OCI-LY1 (cell line): ENCODE results near the gene ANKRD35.
"Not testable (repeated sequence)": the region's sequence is repeated elsewhere in the genome, so short reads cannot be mapped to it uniquely, and the experiment has no call there.

Source experiments
- H2AFZ ChIP-seq: fragments of 200-600 bp; sonication (generic), shearing (Covaris generic); 2 replicates; pipeline ENCODE4 v1.6.0; 2014; ENCODE audit warnings: antibody characterized with exemption, mild to moderate bottlenecking, low read length
- H3F3A ChIP-seq: fragments of 200-600 bp; sonication (generic), shearing (Covaris generic); 2 replicates; pipeline ENCODE4 v1.6.0; 2014; ENCODE audit warnings: mild to moderate bottlenecking, antibody characterized with exemption, low read length, moderate library complexity; ENCODE audit not compliant: insufficient read depth
- H3K27ac ChIP-seq: fragments of 200-600 bp; sonication (generic); 2 replicates; pipeline ENCODE4 v1.5.1; 2014; ENCODE audit warnings: low read length, mixed run types, mild to moderate bottlenecking, low read depth; ENCODE audit not compliant: poor library complexity, severe bottlenecking
- H3K27me3 ChIP-seq: fragments of 200-600 bp; sonication (generic); 2 replicates; pipeline ENCODE4 v1.6.0; 2014; ENCODE audit warnings: antibody characterized with exemption, mild to moderate bottlenecking, low read length, moderate library complexity; ENCODE audit not compliant: insufficient read depth
- H3K36me3 ChIP-seq: fragments of 200-600 bp; sonication (generic); 2 replicates; pipeline ENCODE4 v1.6.1; 2014; ENCODE audit warnings: mild to moderate bottlenecking, antibody characterized with exemption, low read length, moderate library complexity, mixed read lengths; ENCODE audit not compliant: insufficient read depth
- H3K4me1 ChIP-seq: fragments of 200-600 bp; sonication (generic); 2 replicates; pipeline ENCODE4 v1.5.1; 2014; ENCODE audit warnings: mild to moderate bottlenecking, low read length, moderate library complexity; ENCODE audit not compliant: insufficient read depth, severe bottlenecking
- H3K4me2 ChIP-seq: fragments of 200-600 bp; sonication (generic), shearing (Covaris generic); 2 replicates; pipeline ENCODE4 v1.6.1; 2014; ENCODE audit warnings: low read length
- H3K4me3 ChIP-seq: fragments of 200-600 bp; sonication (generic); 2 replicates; pipeline ENCODE4 v1.5.1; 2014; ENCODE audit warnings: low read length, low read depth, mild to moderate bottlenecking, mixed read lengths; ENCODE audit not compliant: poor library complexity, severe bottlenecking
- H3K79me2 ChIP-seq: fragments of 200-600 bp; shearing (Covaris generic); 2 replicates; pipeline ENCODE4 v1.6.1; 2016; ENCODE audit warnings: mixed run types, low read length, mixed read lengths; ENCODE audit not compliant: insufficient read depth
- H3K9ac ChIP-seq: fragments of 200-600 bp; sonication (generic), shearing (Covaris generic); 2 replicates; pipeline ENCODE4 v1.6.1; 2014; ENCODE audit warnings: mild to moderate bottlenecking, low read length, mixed read lengths
- H3K9me2 ChIP-seq: fragments of 200-600 bp; sonication (generic), shearing (Covaris generic); 2 replicates; pipeline ENCODE4 v1.6.1; 2014; ENCODE audit warnings: low read depth, mild to moderate bottlenecking, low read length, mixed read lengths
- H3K9me3 ChIP-seq: fragments of 200-600 bp; shearing (Covaris generic); 2 replicates; pipeline ENCODE4 v1.6.1; 2014; ENCODE audit warnings: low read length, mixed read lengths
- H4K20me1 ChIP-seq: fragments of 200-600 bp; sonication (generic), shearing (Covaris generic); 2 replicates; pipeline ENCODE4 v1.6.0; 2016; ENCODE audit warnings: mild to moderate bottlenecking, low read length; ENCODE audit not compliant: insufficient read depth
- CTCF ChIP-seq: fragments of 200-600 bp; sonication (generic), shearing (Covaris generic); IDR thresholded peaks from 2 replicates; pipeline ENCODE4 v1.5.1; 2017; ENCODE audit warnings: mild to moderate bottlenecking, antibody characterized with exemption, low read length, moderate library complexity, mixed read lengths
- EZH2 ChIP-seq: fragments of 200-600 bp; sonication (generic), shearing (Covaris generic); IDR thresholded peaks from 2 replicates; pipeline ENCODE4 v1.8.0; 2017; ENCODE audit warnings: borderline replicate concordance, mixed run types, mild to moderate bottlenecking, antibody characterized with exemption, low read length, moderate library complexity, mixed read lengths

The ANKRD35 gene, protein sequence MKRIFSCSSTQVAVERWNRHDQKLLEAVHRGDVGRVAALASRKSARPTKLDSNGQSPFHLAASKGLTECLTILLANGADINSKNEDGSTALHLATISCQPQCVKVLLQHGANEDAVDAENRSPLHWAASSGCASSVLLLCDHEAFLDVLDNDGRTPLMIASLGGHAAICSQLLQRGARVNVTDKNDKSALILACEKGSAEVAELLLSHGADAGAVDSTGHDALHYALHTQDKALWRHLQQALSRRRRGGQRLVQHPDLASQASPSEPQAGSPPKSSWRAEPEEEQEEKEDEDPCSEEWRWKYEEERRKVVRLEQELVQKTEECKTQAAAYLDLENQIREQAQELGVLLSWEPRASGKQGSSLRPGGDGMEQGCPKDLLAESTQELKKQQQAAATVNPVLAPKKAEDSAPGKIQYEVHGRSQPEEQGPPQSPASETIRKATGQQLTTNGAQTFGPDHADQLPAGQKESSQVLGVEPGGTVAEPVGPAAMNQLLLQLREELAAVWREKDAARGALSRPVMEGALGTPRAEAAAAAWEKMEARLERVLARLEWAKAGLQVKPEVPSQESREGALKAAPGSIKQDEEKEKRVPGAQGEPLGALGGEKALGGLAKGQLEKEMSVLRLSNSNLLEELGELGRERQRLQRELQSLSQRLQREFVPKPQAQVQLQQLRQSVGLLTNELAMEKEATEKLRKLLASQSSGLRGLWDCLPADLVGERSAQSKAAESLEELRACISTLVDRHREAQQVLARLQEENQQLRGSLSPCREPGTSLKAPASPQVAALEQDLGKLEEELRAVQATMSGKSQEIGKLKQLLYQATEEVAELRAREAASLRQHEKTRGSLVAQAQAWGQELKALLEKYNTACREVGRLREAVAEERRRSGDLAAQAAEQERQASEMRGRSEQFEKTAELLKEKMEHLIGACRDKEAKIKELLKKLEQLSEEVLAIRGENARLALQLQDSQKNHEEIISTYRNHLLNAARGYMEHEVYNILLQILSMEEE

DNA sequence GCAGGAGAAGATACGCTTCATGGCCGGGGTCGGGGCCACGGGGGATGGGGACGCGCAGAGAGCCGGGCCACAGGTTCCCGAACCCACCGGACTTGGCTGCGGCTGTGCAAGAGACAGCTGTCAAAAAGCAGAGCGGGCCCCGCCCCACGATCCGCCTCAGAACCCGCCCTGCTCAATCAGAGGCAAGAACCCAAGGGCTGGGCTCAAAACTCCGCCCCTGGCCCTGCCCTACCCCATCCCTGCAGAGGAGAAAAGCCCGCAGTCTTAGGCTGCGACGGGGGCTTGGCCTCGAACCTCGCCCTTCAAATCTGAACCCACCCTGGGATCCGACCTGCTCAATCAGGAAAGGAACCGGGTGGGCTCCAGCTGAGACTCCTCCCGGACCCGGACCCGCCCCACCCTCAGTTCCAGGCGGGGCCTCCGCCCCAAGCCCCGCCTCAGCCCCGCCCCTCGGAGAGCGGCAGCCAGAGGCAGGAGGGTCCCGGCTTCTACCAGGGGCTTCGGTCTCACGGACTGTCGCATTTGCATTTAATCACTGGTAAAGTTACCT lies at the start of gene ANKRD35:
ANKRD35 (minus strand) TSS at position 129 of the 550 bp plus-strand sequence; CDS start at position 21, 108 bp downstream.
- Histone ChIP-seq H3K79me2 (no peaks in the 10 kb centered on the region), H3K27me3 (peaks cover 19% of the 10 kb centered on the region; the same call in 1 of the 2 replicates), H3K4me3 (peak within 1 kb of the TSS; percentile 63), H3K9me2 (no peaks in the 10 kb centered on the region), H3K36me3 (no peaks in the 10 kb centered on the region), H3K27ac (no peak within 1 kb of the TSS), H3K4me2 (peak within 1 kb of the TSS; percentile 75), H3K9me3 (no peaks in the 10 kb centered on the region), H3K9ac (no peak within 1 kb of the TSS; the same call in 1 of the 2 replicates), H3F3A (no peaks in the 10 kb centered on the region), H2AFZ (no peak within 1 kb of the TSS), H3K4me1 (peaks cover 7% of the 10 kb centered on the region), H4K20me1 (no peaks in the 10 kb centered on the region)
- TF ChIP-seq CTCF, result no peak
- no peak for TF ChIP-seq EZH2

- peaks cover 13% of the 10 kb centered on the region; the same call in 1 of the 2 replicates for H3K36me3 ChIP-seq
- peak overlapping the region; percentile 45 for H3K4me3 ChIP-seq
- H3F3A ChIP-seq, H2AFZ ChIP-seq, H3K9me2 ChIP-seq, H3K79me2 ChIP-seq, H3K27me3 ChIP-seq, H4K20me1 ChIP-seq, H3K9me3 ChIP-seq: not testable (repeated sequence)
- H3K9ac ChIP-seq, result peak overlapping the region; percentile 31; the same call in 1 of the 2 replicates
- H3K4me2 ChIP-seq, result peak overlapping the region; percentile 58
- H3K4me1 ChIP-seq, result peaks cover 34% of the 10 kb centered on the region
- H3K27ac ChIP-seq, result peak overlapping the region; percentile 85
Measured at GRCh38 chr1:145932522-145933009, 46.9 kb upstream of the ANKRD35 start.

DNA sequence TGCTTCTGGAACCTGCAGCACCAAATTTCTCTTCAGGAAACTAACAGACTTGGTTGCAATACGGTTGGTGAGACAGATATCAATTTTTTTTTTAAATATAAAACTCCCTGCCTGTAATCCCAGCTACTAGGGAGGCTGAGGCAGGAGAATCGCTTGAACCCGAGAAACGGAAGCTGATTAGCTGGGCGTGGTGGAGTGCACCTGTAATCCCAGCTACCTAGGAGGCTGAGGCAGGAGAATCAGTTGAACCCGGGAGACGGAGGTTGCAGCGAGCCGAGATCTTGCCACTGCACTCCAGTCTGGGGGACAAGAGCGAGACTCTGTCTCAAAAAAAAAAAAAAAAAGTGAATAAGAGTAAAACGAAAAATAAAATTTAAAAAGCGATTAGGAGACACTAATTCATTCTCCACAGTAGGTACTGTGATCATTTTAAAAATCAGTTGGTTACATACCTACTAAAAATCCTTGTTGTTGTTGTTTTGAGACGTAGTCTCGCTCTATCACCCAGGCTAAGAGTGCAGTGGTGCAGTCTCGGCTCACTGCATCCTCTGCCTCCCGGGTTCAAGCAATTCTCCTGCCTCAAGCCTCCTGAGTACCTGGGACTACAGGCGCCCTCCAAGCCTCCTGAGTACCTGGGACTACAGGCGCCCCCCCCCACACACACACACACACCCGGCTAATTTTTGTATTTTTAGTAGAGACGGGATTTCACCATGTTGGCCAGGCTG lies 42.4 kb upstream of the ANKRD35 start:
- H2AFZ ChIP-seq, result no peak overlapping the region
- peaks cover 35% of the 10 kb centered on the region for H3K4me1 ChIP-seq
- H3K4me2 ChIP-seq, result peak overlapping the region; percentile 74
- peak overlapping the region; percentile 85 for H3K4me3 ChIP-seq
- TF ChIP-seq EZH2 (no peak), CTCF (no peak)
- no peaks in the 10 kb centered on the region for H3K27me3 ChIP-seq
- H3K9ac ChIP-seq, result peak overlapping the region; percentile 98
- H3F3A ChIP-seq, result peaks cover 3% of the 10 kb centered on the region; the same call in 1 of the 2 replicates
- no peaks in the 10 kb centered on the region for H3K9me3 ChIP-seq
- peak overlapping the region; percentile 96 for H3K27ac ChIP-seq
- no peaks in the 10 kb centered on the region for H4K20me1 ChIP-seq
- peaks cover 9% of the 10 kb centered on the region for H3K79me2 ChIP-seq
- H3K36me3 ChIP-seq, result peaks cover 23% of the 10 kb centered on the region
- no peaks in the 10 kb centered on the region for H3K9me2 ChIP-seq
